Stomach (tissue), 9 donors: ENCODE results near the gene MBP. TPM values are rescaled to one million over a fixed set of nuclear protein-coding genes. Genes with fewer than 3 reads are reported as not detected.

Experiments
- DNase-seq, 2 donors: peaks; one replicate each; pipeline versions ENCODE4 v3.0.0 to v3.0.0-alpha.2; 2013 to 2019
- H3K27ac ChIP-seq, 5 donors: fragments of 200-600 bp in 4 of 5; sonication (generic) in 4 of 5; one replicate each; pipeline ENCODE4 v1.5.1; 2013 to 2019; ENCODE audit warnings: mild to moderate bottlenecking in 1 of 5, moderate library complexity in 1 of 5
- H3K27me3 ChIP-seq, 3 donors: fragments of 200-600 bp; sonication (generic); one replicate each; pipeline ENCODE4 v1.5.1; 2017 to 2019; ENCODE audit warnings: mixed run types in 1 of 3
- H3K36me3 ChIP-seq, 4 donors: fragments of 200-600 bp; sonication (generic); 1 replicate in 3 of 4; 2 replicates in 1 of 4; pipeline ENCODE4 v1.5.1; 2016 to 2019
- H3K4me1 ChIP-seq, 4 donors: fragments of 200-600 bp; sonication (generic); one replicate each; pipeline ENCODE4 v1.5.1; 2016 to 2019
- H3K4me3 ChIP-seq, 4 donors: fragments of 200-600 bp; sonication (generic) in 3 of 4; one replicate each; pipeline ENCODE4 v1.5.1; 2016 to 2019; ENCODE audit warnings: mild to moderate bottlenecking in 1 of 4
- H3K9me3 ChIP-seq, 4 donors: fragments of 200-600 bp; sonication (generic); one replicate each; pipeline ENCODE4 v1.5.1; 2016 to 2019
- EP300 ChIP-seq: sonication (generic); formaldehyde crosslinking; IDR thresholded peaks from one replicate; pipeline ENCODE4 v1.6.1; 2017; ENCODE audit warnings: antibody characterized with exemption
- POLR2A ChIP-seq, 4 donors: fragments of 450-650 bp; IDR thresholded peaks; one replicate each; pipeline ENCODE4 v1.6.1; 2016; ENCODE audit warnings: antibody characterized with exemption in 4 of 4, control low read depth in 2 of 4, mild to moderate bottlenecking in 1 of 4, moderate library complexity in 1 of 4
- POLR2AphosphoS5 ChIP-seq, 3 donors: sonication (generic); formaldehyde crosslinking; IDR thresholded peaks; one replicate each; pipeline ENCODE4 v1.6.1; 2016; ENCODE audit warnings: antibody characterized with exemption in 3 of 3
- WGBS, 5 donors: extraction: QIAGEN DNeasy Blood & Tissue Kit in 3 of 5; methylation state at CpG; one replicate each; pipeline versions ENCODE4 v1.1.5 to v1.1.7; 2013 to 2018; 5-methylcytosine and 5-hydroxymethylcytosine counted together
- intact Hi-C: fragments of 100-400 bp; cut with DNase I; formaldehyde crosslinking; loops from one replicate; pipeline ENCODE4 v1.15.1; 2023; ENCODE audit warnings: low total_unique reads
- polyA plus RNA-seq, 3 donors: library from polyadenylated mRNA; stranded (reverse); fragments of 200-250 nt; gene quantifications; one replicate each; pipeline ENCODE4 v1.2.3, GENCODE V29; 2013
- total RNA-seq, 5 donors: library from RNA; depleted of rRNA; stranded (reverse); fragments of >200 nt; gene quantifications; one replicate each; pipeline versions ENCODE4 v1.1.0 to v1.2.3, GENCODE V29; 2014 to 2016
- TF ChIP-seq, protein P1 (sequence below), 7 experiments: fragments of 450-650 bp in 4 of 7; fragments of 200-600 bp in 3 of 7; sonication (generic) in 3 of 7; IDR thresholded peaks; one replicate each; pipeline ENCODE4 v1.5.1; 2016 to 2019; ENCODE audit warnings: antibody characterized with exemption in 7 of 7, control low read depth in 2 of 7, mild to moderate bottlenecking in 1 of 7
- donor health status: healthy with polysubstance abuse.
- donor health status: Bipolar disorder and iron deficiency.
- donor health status: healthy.

The MBP gene
- total and polyA plus RNA-seq, 8 donors, result 7.9 to 407 (median 33.3) TPM

- no peak overlapping the region for H3K4me3 ChIP-seq
- peaks cover 0 to 17% (median 12%) of the 10 kb centered on the region in 4 donors for H3K36me3 ChIP-seq
- TF ChIP-seq, protein P1, sequence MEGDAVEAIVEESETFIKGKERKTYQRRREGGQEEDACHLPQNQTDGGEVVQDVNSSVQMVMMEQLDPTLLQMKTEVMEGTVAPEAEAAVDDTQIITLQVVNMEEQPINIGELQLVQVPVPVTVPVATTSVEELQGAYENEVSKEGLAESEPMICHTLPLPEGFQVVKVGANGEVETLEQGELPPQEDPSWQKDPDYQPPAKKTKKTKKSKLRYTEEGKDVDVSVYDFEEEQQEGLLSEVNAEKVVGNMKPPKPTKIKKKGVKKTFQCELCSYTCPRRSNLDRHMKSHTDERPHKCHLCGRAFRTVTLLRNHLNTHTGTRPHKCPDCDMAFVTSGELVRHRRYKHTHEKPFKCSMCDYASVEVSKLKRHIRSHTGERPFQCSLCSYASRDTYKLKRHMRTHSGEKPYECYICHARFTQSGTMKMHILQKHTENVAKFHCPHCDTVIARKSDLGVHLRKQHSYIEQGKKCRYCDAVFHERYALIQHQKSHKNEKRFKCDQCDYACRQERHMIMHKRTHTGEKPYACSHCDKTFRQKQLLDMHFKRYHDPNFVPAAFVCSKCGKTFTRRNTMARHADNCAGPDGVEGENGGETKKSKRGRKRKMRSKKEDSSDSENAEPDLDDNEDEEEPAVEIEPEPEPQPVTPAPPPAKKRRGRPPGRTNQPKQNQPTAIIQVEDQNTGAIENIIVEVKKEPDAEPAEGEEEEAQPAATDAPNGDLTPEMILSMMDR (IDR thresholded peaks at IDR 0.05), result no peak
- no peak for TF ChIP-seq EP300
- no peak for TF ChIP-seq POLR2A (IDR thresholded peaks at IDR 0.05)
- no peak for TF ChIP-seq POLR2AphosphoS5 (IDR thresholded peaks at IDR 0.05)
- DNase-seq, result no peak
- H3K4me1 ChIP-seq, result peaks cover 0 to 3% (median under 1%) of the 10 kb centered on the region in 4 donors
- no peaks in the 10 kb centered on the region for H3K27me3 ChIP-seq
- no peaks in the 10 kb centered on the region for H3K9me3 ChIP-seq
- intact Hi-C loops, result no loop called here
- WGBS, 5 donors, result 89 to 98% (median 96%) methylated on average over 7 of the region's 7 CpGs
- no peak overlapping the region for H3K27ac ChIP-seq
These were observed 102.4 kb downstream of the MBP start for GRCh38 chr18:77030201-77030600.

DNA sequence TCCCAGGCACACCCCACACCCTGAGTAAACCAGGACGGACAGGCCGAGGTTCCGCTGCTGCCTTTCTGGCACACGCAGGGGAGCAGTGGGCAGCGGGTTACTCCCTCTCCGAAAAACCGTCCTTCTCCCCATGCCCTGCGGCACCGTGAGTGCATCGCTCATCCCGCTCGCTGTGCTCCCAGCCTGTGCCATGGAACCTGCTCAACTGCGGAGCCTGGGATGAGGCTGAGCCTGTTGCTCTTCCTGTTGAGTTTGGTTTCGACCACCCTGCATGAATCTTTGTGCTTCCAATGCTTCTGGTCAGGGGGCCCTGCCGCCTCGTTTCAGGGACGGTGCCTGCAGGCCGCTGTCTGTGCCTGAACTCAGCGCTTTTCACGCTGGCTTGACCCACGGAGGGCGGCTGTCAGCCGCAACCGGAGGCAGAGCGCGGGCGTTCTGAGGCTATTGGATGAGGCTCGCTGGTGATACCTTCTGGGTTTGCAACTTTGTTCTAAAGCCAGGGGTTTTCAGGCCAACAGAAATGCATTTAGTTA, 106.7 kb downstream of the MBP start:
- H3K4me3 ChIP-seq, result no peak overlapping the region
- H3K27ac ChIP-seq, result no peak overlapping the region
- TF ChIP-seq POLR2A (IDR thresholded peaks at IDR 0.05) (no peak), POLR2AphosphoS5 (IDR thresholded peaks at IDR 0.05) (no peak), EP300 (no peak)
- TF ChIP-seq, protein P1 (IDR thresholded peaks at IDR 0.05), result no peak
- no peaks in the 10 kb centered on the region for H3K9me3 ChIP-seq
- intact Hi-C loops, result no loop called here
- peaks cover 0 to 22% (median 19%) of the 10 kb centered on the region in 4 donors for H3K36me3 ChIP-seq
- H3K27me3 ChIP-seq, result no peaks in the 10 kb centered on the region
- no peak for DNase-seq
- WGBS, 5 donors, result 97 to 99% (median 98%) methylated on average over 28 of the region's 28 CpGs
- no peaks in the 10 kb centered on the region for H3K4me1 ChIP-seq

DNA sequence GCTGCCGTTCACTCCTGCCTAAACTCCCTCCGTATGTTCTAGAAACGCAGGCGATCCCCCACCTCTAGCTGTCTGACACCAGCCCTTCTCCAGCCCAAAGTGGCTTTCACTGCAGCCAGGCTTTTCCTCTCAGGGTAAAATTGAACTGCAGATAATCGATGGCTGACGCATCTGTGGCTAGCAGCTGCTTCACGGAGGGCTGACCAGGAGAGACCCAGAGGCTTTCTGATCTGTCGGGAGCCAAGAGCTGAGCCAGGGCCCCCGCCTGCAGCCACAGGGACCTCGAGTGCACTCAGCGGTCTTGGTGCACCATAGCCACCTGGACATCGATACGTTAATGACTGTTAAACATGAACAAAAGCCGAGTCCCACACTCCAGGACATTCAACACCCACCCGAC, 107.5 kb downstream of the MBP start:
- intact Hi-C loops, result no loop called here
- TF ChIP-seq POLR2A (IDR thresholded peaks at IDR 0.05), result no peak
- TF ChIP-seq, protein P1 (IDR thresholded peaks at IDR 0.05), result no peak
- TF ChIP-seq POLR2AphosphoS5 (IDR thresholded peaks at IDR 0.05), result no peak
- no peak for TF ChIP-seq EP300
- Histone ChIP-seq H3K4me3 (no peak overlapping the region), H3K27ac (no peak overlapping the region), H3K27me3 (no peaks in the 10 kb centered on the region), H3K4me1 (no peaks in the 10 kb centered on the region), H3K36me3 (peaks cover 0 to 22% (median 19%) of the 10 kb centered on the region in 4 donors), H3K9me3 (no peaks in the 10 kb centered on the region)
- no peak for DNase-seq
- WGBS, 5 donors, result 89 to 93% (median 90%) methylated on average over 15 of the region's 15 CpGs

DNA sequence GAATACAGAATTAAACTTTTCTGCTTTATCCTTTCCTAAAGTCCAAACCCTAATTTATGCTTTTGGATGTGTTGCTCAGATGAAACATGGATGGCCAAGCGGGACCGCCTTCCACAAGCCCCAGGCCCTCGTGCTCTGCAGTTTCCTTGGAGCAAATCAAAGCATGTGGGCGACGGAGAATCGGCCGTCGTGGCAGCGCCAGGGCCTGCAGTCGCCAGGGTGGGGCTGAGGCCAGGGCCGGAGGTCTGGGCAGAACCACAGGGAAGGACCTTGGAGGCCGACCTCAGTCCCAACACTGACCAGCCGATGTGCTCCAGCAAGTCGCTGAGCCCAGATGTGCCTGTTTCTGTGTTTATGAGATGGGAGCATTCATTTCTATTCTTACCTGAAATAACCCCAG, 108.1 kb downstream of the MBP start:
- Histone ChIP-seq H3K36me3 (peaks cover 0 to 24% (median 20%) of the 10 kb centered on the region in 4 donors), H3K27me3 (no peaks in the 10 kb centered on the region), H3K4me3 (no peak overlapping the region), H3K9me3 (no peaks in the 10 kb centered on the region), H3K27ac (no peak overlapping the region), H3K4me1 (no peaks in the 10 kb centered on the region)
- 95 to 98% (median 96%) methylated on average over 13 to 14 of the region's 14 CpGs for WGBS, 5 donors
- no peak for DNase-seq
- TF ChIP-seq POLR2A (IDR thresholded peaks at IDR 0.05), result no peak
- TF ChIP-seq POLR2AphosphoS5 (IDR thresholded peaks at IDR 0.05), result no peak
- intact Hi-C loops, result no loop called here

- H3K27ac ChIP-seq, result no peak overlapping the region
- H3K4me3 ChIP-seq, result no peak overlapping the region
- DNase-seq, result no peak
- peaks cover 0 to 28% (median 22%) of the 10 kb centered on the region in 4 donors for H3K36me3 ChIP-seq
- no peak for TF ChIP-seq POLR2A (IDR thresholded peaks at IDR 0.05)
- TF ChIP-seq, protein P1 (IDR thresholded peaks at IDR 0.05), result no peak
- H3K4me1 ChIP-seq, result no peaks in the 10 kb centered on the region
- H3K9me3 ChIP-seq, result no peaks in the 10 kb centered on the region
- 63 to 82% (median 79%) methylated on average over 19 of the region's 19 CpGs for WGBS, 5 donors
- H3K27me3 ChIP-seq, result no peaks in the 10 kb centered on the region
- intact Hi-C loops, result no loop called here
These were observed 109.3 kb downstream of the MBP start for GRCh38 chr18:77023102-77023782.
